Measurements from ENCODE around the gene TM9SF2.

Gene TM9SF2

DNA sequence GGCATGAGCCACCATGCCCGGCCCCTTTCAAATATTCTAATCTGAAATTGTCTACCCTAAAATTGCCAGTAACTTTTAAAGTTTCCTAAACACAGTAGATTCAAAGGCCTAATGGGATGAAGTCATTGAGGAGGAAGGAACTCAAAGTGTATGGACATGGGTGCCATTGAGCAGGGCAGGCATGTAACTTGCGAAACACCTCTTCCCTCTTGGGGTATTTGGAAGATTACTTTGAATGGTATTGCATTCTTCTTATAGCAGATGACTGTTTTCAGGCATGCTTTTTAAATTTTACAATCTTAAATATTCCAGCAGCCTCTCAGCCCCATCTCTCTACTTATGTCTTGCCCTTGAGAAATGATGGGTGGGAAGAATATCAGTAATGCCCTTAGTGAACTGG lies 21.0 kb downstream of the TM9SF2 start:
- no peak for TF ChIP-seq CTCF (IDR thresholded peaks at IDR 0.05; ENCODE audit: low read depth, low read length)
- Histone ChIP-seq H3K27me3 (no peaks in the 10 kb centered on the region), H3K36me3 (peaks cover 16% of the 10 kb centered on the region), H3K4me1 (no peaks in the 10 kb centered on the region), H3K4me3 (ENCODE audit: low read depth, low read length) (no peak overlapping the region), H3K9me3 (no peaks in the 10 kb centered on the region)
- no peak for DNase-seq

GRCh38 chr13:99523838-99524237 lies 22.6 kb downstream of the TM9SF2 start:
- Histone ChIP-seq H3K9me3 (no peaks in the 10 kb centered on the region), H3K4me1 (no peaks in the 10 kb centered on the region), H3K4me3 (ENCODE audit: low read depth, low read length) (no peak overlapping the region), H3K27me3 (no peaks in the 10 kb centered on the region), H3K36me3 (peaks cover 11% of the 10 kb centered on the region)
- no peak for TF ChIP-seq CTCF (IDR thresholded peaks at IDR 0.05; ENCODE audit: low read depth, low read length)
- no peak for DNase-seq

GRCh38 chr13:99525967-99526366 lies 24.7 kb downstream of the TM9SF2 start:
- Histone ChIP-seq H3K27me3 (no peaks in the 10 kb centered on the region), H3K4me1 (no peaks in the 10 kb centered on the region), H3K9me3 (no peaks in the 10 kb centered on the region), H3K4me3 (ENCODE audit: low read depth, low read length) (no peak overlapping the region), H3K36me3 (peaks cover 8% of the 10 kb centered on the region)
- no peak for DNase-seq
- TF ChIP-seq CTCF (IDR thresholded peaks at IDR 0.05; ENCODE audit: low read depth, low read length), result no peak

- Histone ChIP-seq H3K36me3 (peaks cover 4% of the 10 kb centered on the region), H3K9me3 (no peaks in the 10 kb centered on the region), H3K4me1 (no peaks in the 10 kb centered on the region), H3K4me3 (ENCODE audit: low read depth, low read length) (no peak overlapping the region), H3K27me3 (no peaks in the 10 kb centered on the region)
- no peak for TF ChIP-seq CTCF (IDR thresholded peaks at IDR 0.05; ENCODE audit: low read depth, low read length)
- no peak for DNase-seq
These were observed 25.3 kb downstream of the TM9SF2 start for GRCh38 chr13:99526549-99526948.

- no peaks in the 10 kb centered on the region for H3K4me1 ChIP-seq
- no peak for TF ChIP-seq CTCF (IDR thresholded peaks at IDR 0.05; ENCODE audit: low read depth, low read length)
- H3K4me3 ChIP-seq (ENCODE audit: low read depth, low read length), result no peak overlapping the region
- DNase-seq, result no peak
- H3K36me3 ChIP-seq, result peaks cover 4% of the 10 kb centered on the region
- H3K9me3 ChIP-seq, result no peaks in the 10 kb centered on the region
- no peaks in the 10 kb centered on the region for H3K27me3 ChIP-seq
These were observed 26.0 kb downstream of the TM9SF2 start for GRCh38 chr13:99527301-99527700.

DNA sequence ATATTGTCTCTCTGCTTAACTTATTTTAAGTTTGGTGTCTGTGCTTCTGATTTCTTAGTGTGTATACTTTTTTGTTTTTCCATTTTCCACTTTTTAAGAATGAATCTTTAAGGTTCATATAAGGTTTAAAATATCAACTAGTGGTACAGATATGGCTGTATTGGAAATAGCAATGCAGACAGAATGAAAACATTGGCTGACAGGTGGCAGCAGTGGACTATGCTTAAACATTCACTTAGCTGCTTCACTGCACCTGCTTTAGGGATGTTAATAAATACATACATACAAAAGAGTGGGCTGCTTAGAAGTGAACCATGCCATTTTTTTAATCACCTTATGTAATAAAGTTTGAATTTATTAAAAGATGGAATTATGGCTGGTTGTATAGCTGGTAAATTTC lies 27.3 kb downstream of the TM9SF2 start:
- Histone ChIP-seq H3K27me3 (no peaks in the 10 kb centered on the region), H3K4me3 (ENCODE audit: low read depth, low read length) (no peak overlapping the region), H3K36me3 (no peaks in the 10 kb centered on the region; the same call in 1 of the 2 replicates), H3K9me3 (no peaks in the 10 kb centered on the region), H3K4me1 (no peaks in the 10 kb centered on the region)
- peak; percentile 15 for DNase-seq
- TF ChIP-seq CTCF (IDR thresholded peaks at IDR 0.05; ENCODE audit: low read depth, low read length), result peak; percentile 54
